Fibroblast of peridontal ligament (primary cell): ENCODE measurements around the gene TH.

Experiments
- DNase-seq: peaks from one replicate; pipeline ENCODE4 v3.0.0-alpha.2; 2010; ENCODE audit errors: extremely low read depth

The TH gene

DNA sequence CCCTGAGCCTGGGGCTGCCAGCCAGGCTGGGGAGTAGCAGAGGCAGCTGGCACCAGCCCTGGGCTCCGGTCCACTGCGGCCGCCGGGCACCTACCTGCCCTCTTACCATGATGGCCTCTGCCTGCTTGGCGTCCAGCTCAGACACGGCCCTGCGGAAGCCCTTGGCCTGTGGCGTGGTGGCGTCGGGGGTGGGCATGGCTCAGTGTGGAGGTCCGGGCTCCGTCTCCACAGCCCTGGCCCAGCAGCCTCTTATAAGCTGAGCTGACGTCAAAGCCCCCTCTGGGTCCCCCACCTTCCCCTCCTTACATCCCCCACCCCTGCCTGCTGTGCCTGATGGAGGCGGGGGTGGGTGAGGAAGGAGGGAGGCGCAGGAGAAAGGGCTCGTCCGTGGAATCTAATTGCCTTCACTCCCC, at the start of gene TH:
TH (minus strand) TSS at position 225 of the 413 bp plus-strand sequence; CDS start at position 196, 29 bp downstream.
- no peak for DNase-seq

DNA sequence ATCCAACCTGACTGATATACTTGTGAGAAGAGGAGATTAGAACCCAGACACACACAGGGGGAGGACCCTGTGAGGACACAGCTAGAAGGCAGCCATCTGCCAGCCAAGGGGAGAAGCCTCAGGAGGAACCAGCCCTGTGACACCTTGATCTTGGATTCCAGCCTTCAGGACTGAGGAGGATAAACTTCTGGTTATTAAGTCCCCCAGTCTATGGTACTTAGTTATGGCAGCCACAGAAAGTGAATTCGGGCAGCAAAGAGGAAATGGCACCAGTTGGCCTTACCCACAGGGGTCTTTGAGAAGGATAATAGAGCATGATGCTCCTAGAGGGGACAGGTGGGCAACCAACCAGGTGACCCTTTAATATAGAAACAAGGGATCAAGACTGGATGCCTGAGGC, 49.4 kb upstream of the TH start:
- no peak for DNase-seq

DNA sequence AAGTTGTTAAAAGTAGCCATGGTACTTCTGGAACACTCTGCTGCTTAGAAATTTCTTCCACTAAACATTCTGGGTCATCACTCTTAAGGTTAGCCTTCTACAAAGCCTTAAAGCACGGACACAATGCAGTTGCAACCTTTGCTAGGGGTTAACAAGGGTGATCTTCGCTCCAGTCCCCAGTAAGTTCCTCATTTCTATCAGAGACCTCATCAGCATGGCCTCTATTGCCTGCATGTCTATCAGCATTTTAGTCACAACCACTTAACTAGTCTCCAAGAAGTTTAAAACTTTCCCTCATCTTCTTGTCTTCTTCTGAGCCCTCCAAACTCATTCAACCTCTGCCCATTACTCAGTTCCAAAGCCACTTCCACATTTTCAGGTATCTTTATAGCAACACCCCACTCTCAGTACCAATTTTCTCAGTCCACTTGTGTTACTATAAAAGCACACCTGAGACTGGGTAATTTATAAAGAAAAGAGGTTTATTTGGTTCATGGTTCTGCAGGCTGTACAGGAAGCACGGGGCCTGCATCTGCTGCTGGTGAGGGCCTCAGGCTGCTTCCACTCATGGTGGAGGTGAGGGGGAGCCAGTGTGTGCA, 48.7 kb upstream of the TH start:
- no peak for DNase-seq

DNA sequence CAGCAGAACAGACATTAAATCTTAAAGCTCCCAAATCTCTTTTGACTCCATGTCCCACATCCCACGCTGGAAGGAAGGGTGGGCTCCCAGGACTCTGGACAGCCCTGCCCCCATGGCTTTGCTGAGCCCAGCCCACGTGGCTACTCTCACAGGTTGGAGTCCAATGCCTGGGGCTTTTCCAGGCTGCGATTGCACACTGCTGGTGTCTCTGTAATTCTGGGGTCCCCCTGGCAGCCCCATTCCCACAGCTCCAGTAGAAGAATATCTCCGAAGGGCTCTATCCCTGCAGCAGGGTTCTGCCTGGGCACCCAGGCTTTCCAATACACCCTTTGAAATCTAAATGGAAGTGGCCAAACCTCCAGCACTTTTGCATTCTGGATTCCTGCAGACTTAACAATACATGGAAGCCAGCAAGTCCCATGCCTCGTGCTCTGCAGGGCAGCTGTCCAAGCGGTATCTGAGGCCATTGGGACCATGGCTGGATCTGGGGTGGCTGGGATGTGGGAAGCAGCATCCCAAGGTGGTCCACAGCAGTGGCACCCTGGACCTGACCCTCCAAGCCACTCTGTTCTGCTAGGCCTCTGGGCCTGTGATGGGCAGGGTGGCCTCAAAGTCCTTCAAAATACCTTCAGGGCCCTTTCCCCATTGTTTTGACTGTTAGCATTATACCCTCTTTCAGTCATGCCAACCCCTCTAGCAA, 47.9 kb upstream of the TH start:
- no peak for DNase-seq

DNA sequence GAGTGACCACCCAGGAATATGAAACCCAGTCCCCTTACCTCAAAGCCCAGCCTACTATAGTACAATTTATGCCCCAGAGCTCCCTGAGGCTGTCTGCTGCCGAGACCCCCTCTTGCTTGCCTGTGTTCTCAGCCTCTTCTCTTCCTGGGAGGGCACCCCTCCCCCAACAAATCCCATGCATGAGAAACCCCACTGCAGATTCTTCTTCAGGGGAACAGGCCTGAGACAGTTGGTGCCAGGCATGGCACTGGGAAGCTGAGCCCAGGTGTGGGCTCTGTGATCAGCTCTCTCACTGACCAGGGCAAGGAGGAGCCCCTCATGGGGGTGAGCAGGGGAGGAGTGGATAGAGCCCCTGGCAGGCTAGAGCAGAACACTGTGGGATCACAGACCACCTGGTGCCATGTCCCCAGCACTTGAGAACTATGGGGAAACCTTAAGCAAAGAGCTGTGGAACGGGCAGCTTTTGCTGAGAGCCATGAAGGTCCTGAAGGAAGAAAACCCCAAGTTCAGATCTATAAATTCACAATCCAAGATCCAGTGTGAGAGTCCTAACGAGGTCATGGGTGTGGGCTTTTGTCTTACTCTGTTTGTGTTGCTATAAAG, 46.5 kb upstream of the TH start:
- DNase-seq: no peak

DNA sequence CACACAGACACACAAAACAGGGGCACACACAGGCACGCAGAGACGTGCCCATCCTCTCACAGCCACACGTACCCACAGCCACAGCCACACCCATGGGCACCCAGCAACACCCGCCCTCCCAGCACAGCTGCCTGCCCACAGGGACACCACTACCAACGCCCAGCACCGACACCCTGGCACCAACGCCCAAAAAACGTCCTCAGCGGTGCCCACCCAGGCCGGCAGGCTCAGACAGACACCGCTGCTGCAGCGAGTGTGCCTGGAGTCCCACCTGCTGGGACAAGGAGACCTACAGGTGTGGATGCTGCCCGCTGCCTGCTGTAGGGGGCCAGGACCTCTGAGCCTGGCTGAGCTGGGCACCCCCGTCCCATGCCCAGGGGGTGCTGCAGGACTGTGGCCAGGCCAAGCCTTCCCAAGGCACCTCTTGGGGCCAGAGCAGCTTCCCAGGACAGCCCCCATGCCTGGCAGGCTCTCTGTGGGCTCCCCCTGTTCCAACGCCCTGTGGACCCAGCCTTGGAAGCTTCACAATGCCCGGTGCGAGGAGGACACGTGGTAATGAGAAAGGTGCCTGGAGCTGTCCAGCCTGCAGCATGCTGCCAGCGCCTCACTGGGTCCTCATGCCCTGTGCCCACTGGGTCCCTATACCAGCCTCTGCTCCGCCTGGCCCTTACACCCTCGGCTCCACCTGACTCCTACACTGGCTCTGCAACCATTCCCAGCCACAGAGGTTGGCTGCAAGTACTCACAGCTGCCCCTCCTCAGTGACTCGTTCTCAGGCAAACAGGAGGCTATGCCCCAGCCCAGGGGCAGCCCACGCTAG, 45.8 kb upstream of the TH start:
- no peak for DNase-seq

DNA sequence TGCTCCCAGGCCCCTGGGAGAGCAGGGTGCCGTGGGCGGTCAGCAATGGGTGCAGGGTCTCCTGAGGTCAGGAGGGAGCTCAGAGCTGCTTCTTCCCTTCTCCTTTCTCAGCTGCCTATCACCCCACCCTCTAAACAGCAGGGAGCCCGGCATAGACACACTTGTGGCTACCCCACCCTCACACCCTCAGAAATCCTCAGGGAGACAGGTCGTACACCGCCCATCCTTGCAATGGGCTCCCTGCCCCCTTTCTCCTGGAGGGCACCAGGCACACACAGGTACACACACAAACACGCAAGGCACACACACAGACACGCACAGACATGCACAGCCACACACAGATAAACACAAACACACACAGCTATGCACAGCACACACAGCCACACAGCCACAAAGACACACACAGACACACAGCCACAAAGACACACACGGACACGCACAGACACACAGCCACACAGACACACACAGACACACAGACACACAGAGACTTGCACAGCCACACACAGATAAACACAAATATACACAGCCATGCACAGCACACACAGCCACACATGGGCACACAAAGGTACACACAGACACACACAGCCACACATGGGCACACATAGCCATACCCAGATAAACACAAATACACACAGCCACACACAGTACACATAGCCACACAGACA, 44.9 kb upstream of the TH start:
- no peak for DNase-seq

DNA sequence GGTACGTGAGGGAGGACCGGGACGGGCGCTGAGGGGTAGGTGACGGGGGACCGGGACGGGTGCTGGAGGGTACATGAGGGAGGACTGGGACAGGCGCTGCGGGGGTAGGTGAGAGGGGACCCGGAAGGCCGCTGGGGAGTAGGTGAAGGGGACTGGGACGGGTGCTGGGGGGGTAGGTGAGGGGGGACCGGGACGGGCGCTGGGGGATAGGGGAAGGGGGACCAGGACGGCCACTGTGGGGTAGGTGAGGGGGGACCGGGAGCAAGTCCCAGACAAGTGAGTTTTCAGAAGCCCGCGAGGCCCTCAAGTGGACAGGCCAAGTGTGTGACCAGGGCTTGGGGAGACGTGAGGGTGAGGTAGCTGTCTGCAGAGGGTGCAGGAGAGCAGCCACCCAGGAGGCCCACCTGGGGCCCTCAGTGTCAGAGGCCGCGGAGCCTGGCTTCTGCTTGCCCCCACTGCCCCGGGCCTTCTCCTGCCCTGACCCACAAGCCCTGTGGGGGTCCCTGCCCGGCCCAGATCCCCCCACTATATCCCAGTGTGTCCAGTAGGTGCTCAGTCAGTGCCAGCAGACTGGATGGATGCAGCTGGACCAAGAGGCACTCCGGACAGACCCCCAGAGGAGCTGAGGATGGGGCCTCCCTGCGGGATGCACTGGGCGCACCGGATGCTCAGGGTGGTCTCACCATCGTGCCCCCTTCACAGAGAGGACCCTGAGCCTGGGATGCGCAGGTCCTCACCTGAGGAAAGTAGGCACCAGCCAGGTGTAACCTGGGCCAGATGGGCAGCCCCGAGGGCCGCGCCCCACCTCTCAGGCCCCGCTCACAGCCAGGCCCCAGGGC, 44.2 kb upstream of the TH start:
- DNase-seq: no peak

DNA sequence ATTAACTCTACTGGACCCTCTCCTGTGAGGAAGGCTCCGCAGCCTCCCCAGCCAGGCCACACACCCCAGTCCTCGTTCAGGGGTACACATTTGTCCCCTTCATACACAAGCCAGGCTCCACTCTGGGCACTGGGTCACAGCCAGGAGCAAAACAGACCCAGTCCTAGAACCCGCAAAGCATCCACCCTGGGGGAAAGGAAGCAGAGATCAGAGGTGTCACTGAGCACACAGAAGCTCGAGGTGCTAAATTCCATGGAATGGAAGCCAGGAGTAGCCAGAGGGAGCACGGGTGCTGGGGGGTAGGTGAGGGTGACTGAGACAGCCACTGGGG, 43.6 kb upstream of the TH start:
- no peak for DNase-seq

DNA sequence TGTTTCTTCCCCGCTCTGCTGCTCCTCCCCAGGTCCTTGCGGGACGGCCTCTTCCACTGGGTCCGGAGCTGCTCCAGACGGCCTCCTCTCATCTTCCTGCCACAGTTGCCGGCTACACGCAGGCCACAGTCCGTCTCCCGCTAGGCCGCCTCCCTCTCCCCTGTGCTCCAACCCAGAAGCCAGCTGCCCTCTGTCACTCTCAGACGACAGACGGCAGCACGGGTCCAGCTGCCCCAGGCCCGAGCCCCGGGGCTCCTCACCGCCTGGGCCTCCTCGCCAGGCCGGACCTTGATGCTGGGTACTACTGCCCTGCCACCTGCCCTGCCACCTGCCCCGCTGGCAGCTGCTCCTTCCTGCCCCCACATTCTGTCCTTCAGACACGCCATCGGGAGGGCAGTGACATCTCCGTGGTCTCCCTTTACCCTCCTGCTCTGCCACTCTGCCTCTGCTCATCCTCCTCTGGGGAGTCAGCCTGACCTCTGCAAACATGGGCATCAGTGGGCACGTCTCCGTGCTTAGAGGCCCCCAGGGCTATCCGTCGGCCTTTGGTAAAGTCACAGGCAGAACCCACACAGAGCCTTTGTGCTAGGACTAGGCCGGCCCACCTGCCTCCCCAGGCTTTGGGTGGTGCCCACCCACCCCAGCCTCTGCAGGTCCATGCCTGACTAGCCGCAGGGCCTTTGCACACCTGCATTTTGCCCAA, 43.1 kb upstream of the TH start:
- no peak for DNase-seq

DNA sequence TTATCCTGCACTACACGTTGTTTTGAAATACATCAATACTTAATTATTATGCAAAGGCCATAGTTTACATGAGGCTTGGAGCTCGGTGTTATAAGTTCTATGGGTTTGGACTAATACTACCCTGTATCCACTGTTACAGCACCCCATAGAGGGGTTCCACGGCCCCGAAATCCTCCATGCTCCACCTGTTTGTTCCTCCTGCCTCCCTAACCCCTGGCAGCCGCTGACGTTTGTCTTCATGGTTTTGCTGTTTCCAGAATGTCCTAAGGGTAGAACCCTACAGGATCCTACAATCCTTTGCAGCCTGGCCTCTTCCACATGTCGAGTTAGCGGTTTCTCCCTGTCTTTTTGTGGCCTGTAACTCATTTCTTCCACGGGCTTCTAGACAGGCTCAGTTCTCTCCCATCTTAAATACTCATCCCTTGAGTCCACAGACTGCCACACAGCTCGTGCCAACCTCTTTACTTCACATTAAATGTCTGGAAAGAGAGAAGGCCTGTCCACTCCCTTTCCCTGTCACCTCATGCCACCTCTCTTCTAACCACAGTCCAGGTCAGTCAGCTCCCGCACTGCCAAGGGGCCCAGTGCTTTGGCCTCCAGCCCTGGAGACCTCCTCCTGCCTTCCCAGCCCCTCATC, 42.4 kb upstream of the TH start:
- DNase-seq: no peak

DNA sequence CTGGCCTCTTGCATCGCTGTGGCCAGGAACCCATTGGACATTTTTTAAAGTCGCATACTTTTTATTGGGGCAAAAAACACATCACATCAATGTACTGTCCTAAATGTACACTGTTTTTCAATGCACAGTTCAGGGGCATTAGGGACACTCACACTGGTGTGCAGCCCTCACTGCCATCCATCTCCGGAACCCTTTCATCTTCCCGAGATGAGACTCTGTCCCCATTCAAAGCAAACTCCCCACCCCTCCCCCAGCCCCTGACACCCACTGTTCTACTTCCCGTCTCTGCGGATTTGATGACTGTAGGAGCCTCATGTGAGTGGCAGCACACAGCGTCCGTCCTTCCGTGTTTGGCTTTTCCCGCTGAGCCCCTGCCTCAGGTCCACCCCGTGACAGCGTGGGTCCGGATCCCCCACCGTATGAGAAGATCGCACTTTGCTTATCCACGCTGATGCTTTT, 41.8 kb upstream of the TH start:
- no peak for DNase-seq

DNA sequence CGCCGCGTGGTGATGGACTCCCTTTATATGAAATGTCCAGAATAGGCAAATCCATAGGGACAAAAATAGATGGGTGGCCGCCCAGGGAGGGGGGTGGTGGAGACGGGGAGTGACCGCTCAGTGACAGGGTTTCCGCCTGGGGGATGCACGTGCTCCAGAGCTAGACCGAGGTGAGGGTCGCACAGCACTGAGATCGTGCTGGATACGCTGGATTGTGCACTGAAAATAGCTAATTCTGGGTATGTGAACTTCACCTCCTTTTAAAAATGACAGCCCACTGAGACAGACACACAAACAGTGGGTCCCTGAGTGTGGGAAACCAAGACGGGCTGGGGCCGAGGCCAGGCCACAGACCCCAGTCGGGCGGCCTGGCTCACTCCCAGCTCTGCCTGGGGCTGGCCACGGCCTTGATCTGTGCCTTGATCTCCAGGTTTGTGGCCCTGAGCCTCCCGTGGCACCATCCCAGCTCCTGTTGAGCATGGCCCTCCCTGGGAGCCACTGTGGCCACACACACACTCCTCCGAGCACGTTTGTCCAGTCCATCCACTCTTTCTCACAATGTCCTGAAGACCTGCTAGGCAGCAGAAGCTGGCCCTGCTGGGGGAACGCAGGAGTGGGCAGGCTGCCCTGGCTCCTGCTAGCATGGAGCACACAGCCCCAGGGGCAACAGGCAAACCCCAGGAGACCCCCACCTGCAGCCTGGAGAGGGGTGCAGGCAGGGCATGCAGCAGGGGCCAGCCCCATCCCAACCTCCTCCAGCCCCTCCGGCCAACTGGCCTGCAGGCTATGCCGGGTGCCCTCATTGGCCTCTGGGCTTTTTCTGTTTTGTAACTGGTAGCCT, 41.0 kb upstream of the TH start:
- DNase-seq: no peak

DNA sequence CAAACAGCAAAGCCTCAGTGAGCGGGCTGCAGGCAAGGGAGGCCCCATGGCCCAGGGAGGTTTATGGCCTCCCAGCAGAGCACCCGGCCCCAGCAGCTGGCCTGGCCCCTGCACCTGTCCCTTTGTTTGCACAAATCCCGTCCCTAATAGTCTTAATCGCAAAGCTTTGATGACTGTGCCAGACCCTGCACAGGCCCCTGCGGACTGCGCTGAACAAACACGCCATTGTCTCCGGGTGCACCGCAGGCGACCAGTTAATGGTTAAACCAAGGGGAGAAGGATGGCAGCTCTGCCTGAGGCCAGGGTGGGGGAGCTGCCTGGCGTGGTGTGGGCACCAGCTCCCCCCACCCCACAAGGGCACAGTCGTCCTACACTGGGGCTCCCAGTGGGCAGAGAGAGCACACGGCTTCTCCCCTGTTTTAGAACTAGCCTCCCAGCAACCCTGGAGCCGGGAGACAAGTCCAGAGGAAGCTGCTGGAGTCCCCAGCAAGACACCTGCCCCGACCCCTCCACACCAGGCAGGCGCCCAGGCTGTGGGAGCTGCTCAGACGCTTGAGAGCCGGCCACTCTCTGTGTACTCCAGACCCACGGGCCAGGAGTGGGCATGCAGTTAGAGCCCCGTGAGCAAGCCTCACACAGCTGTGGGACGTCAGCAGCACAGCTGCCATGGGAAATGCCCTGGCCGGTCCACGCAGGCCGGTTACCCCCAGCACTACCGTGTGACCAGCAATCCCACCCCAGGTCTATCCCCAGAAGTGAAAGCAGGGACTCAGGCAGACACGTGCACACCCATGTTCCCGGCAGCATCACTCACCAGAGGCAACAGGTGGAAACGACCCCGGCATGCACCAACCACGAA, 39.7 kb upstream of the TH start:
- no peak for DNase-seq

DNA sequence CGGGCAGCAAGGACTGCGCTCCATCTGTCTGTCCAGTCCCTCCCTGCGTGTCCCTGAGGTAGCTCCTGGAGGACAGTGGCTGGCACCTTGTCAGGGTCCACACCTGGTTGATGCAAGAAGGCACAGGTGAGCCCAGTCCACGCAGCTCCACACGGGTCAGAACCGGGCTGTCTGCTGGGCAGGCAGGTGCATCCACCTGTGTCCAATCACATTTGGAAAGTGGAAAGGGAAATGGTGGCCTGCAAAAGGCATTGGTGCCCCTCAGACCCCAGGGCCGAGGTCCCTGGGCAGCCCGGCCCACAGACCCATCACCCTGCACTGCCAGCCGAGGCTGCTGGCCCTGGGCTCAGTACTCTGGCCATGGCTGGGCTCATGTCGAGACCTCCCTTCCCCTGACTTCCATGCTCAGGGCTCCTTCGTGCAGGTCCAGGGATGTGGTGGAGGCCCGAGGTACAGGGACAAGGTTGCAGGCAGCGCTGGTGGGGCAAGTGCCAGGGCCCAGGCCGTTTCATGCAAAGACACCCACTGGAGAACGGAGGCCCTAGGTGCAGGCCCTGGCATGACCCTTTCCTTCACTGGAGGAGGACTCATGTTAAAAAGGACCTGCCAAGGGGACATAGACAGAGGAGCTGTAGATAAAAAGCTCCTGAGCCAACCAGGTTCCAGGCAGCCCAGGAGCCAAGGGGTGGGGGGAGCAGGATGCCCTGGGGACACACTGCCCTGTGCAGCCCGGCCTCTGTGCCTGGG, 38.9 kb upstream of the TH start:
- DNase-seq: no peak

DNA sequence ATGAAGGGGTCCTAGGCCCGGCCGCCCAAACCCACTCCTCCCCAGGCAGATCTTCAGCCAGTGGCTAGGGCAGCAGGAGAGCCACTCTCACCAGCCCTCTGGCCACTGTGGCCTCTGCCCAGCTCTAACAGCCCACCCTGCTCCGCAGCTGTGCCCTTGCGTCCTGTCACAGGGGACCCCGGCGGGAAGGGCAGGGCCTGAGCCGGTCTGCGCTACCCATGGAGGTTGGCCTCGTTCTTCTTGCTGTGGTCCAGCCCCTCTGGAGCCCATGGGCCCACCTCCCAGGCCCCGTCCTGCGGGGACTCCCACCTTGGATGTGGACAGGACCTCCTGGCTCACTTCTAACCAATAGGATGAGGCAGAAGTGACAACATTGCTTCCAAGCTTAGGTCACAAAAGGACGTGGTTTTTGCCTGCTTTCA, 38.3 kb upstream of the TH start:
- no peak for DNase-seq

DNA sequence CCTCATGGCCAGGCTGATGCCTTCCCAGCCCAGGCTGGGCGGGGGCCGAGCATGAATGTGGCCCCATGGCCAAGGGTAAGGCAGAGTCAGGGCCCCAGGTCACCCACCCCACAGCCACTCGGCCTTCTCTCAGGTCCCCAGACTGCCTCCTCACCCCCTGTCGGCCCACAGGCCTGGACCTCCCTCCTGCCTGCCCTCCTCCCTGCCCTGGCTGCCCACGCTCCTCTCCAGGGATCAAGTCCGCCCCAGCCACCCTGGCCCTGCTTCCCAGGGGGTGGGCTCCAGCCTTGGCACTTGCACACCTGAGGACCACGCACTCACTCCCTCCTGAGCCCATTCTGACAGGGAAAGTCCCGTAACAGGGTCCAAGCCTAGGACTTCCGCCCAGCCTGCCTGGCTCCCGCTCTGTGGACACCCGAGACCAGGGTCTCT, 37.8 kb upstream of the TH start:
- no peak for DNase-seq
